K562 (cell line): Measurements from ENCODE around the gene MAPT. TPM values are rescaled to one million over a fixed set of nuclear protein-coding genes. Genes with fewer than 3 reads are reported as not detected.
A peak's percentile ranks its signal among the peaks of the same experiment; 100 is the strongest.

Experiments used
- ADNP ChIP-seq: fragments of 200-800 bp; sonication (Bioruptor generic); IDR thresholded peaks from 2 replicates; pipeline ENCODE4 v1.6.1; 2016; ENCODE audit warnings: missing genetic modification characterization, missing compliant biosample characterization
- BHLHE40 ChIP-seq: IDR thresholded peaks from 2 replicates; pipeline ENCODE4 v1.6.1; 2011; ENCODE audit warnings: low read length, improper control_type of control experiment
- BRF2 ChIP-seq: IDR thresholded peaks from 3 replicates; pipeline ENCODE4 v1.6.1; 2011; ENCODE audit warnings: borderline replicate concordance, mild to moderate bottlenecking; ENCODE audit not compliant: insufficient read length, insufficient read depth
- ESRRA ChIP-seq: fragments of 450-650 bp; IDR thresholded peaks from 2 replicates; pipeline ENCODE4 v1.6.1; 2014; ENCODE audit warnings: low read depth, mild to moderate bottlenecking, moderate library complexity, borderline replicate concordance
- FOXJ2 ChIP-seq: fragments of 200-800 bp; sonication (Bioruptor generic); IDR thresholded peaks from 2 replicates; pipeline ENCODE4 v1.6.1; 2016; ENCODE audit warnings: missing genetic modification characterization, missing compliant biosample characterization
- FOXO4 ChIP-seq: fragments of 450-650 bp; formaldehyde crosslinking; IDR thresholded peaks from 2 replicates; pipeline ENCODE4 v1.4.0; 2020; ENCODE audit warnings: mild to moderate bottlenecking, moderate library complexity
- GTF2E2 ChIP-seq: fragments of 200-800 bp; sonication (Bioruptor generic); IDR thresholded peaks from 2 replicates; pipeline ENCODE4 v1.6.1; 2016; ENCODE audit warnings: missing genetic modification characterization, missing compliant biosample characterization
- MBD2 ChIP-seq: sonication (generic); IDR thresholded peaks from 2 replicates; pipeline ENCODE4 v1.6.1; 2016; ENCODE audit warnings: low read depth, borderline replicate concordance
- NONO ChIP-seq, 2 experiments: fragments of 200-400 bp in 1 of 2; fragments of 450-650 bp in 1 of 2; formaldehyde crosslinking in 1 of 2; IDR thresholded peaks; 2 replicates each; pipeline ENCODE4 v1.6.1; 2017; ENCODE audit warnings: low read depth in 2 of 2, mild to moderate bottlenecking in 2 of 2, moderate library complexity in 2 of 2, low read length in 1 of 2
- NUFIP1 ChIP-seq: fragments of 450-650 bp; IDR thresholded peaks from 2 replicates; pipeline ENCODE4 v1.6.1; 2018; ENCODE audit not compliant: partially characterized antibody
- PPARD ChIP-seq: fragments of 250-450 bp; sonication (Bioruptor Pico); IDR thresholded peaks from 2 replicates; pipeline ENCODE4 v1.8.0; 2022; ENCODE audit warnings: inconsistent platforms, mild to moderate bottlenecking, moderate library complexity
- RUNX1 ChIP-seq: sonication (generic); IDR thresholded peaks from 2 replicates; pipeline ENCODE4 v1.6.1; 2016; ENCODE audit warnings: antibody characterized with exemption, low read depth
- SNRNP70 ChIP-seq: fragments of 200-400 bp; formaldehyde crosslinking; optimal IDR thresholded peaks from 2 replicates; pipeline ENCODE3; 2017; ENCODE audit warnings: low read depth, low read length
- TAF1 ChIP-seq: IDR thresholded peaks from 2 replicates; pipeline ENCODE4 v1.6.1; 2011; ENCODE audit warnings: mild to moderate bottlenecking, low read length, moderate library complexity; ENCODE audit not compliant: insufficient read depth, control insufficient read depth, severe bottlenecking; ENCODE audit errors: extremely low read depth
- TAF7 ChIP-seq: fragments of 450-650 bp; IDR thresholded peaks from 2 replicates; pipeline ENCODE4 v1.6.1; 2016; ENCODE audit warnings: missing genetic modification characterization, missing compliant biosample characterization
- TBP ChIP-seq: optimal IDR thresholded peaks from 2 replicates; pipeline ENCODE3; 2011; ENCODE audit warnings: low read depth, low read length, improper control_type of control experiment
- ZC3H4 ChIP-seq: sonication (generic); formaldehyde crosslinking; IDR thresholded peaks from 2 replicates; pipeline ENCODE4 v1.9.0; 2021; ENCODE audit warnings: missing genetic modification reagents, borderline replicate concordance
- ZFP30 ChIP-seq: fragments of 250-450 bp; sonication (Bioruptor Pico); IDR thresholded peaks from 2 replicates; pipeline ENCODE4 v1.8.0; 2022; ENCODE audit warnings: moderate library complexity, mild to moderate bottlenecking, inconsistent platforms, borderline replicate concordance
- ZFP36 ChIP-seq: fragments of 150-350 bp; IDR thresholded peaks from 2 replicates; pipeline ENCODE4 v1.6.1; 2018; ENCODE audit warnings: low read length, low read depth; ENCODE audit not compliant: partially characterized antibody
- ZNF124 ChIP-seq: sonication (generic); formaldehyde crosslinking; IDR thresholded peaks from 2 replicates; pipeline ENCODE4 v1.8.1; 2022; ENCODE audit warnings: missing genetic modification reagents
- ZNF232 ChIP-seq: sonication (generic); formaldehyde crosslinking; IDR thresholded peaks from 2 replicates; pipeline ENCODE4 v1.8.0; 2022; ENCODE audit warnings: mild to moderate bottlenecking, missing genetic modification reagents
- ZNF324 ChIP-seq: fragments of 250-450 bp; sonication (Bioruptor Pico); IDR thresholded peaks from 2 replicates; pipeline ENCODE4 v1.4.0; 2020; ENCODE audit warnings: mild to moderate bottlenecking
- ZNF398 ChIP-seq: fragments of 250-450 bp; sonication (Bioruptor Pico); IDR thresholded peaks from 2 replicates; pipeline ENCODE4 v1.8.0; 2021; ENCODE audit warnings: moderate library complexity, mild to moderate bottlenecking, inconsistent platforms
- polyA plus RNA-seq, 8 experiments: library from polyadenylated mRNA; depleted of rRNA in 4 of 8; stranded (reverse) in 5 of 8; unstranded in 3 of 8; fragments of >200 nt; fragmentation: Nextera tagmentation in 2 of 8; fragmentation: Illumina TruSeq in 1 of 8; extraction: Ambion mirVana in 2 of 8; extraction: Trizol in 1 of 8; gene quantifications; 2 replicates each; pipeline versions ENCODE4 v1.2.1 to v1.2.3, GENCODE V29; 2011 to 2014; ENCODE audit warnings: inconsistent platforms in 1 of 8, missing spikeins in 1 of 8
- total RNA-seq, 7 experiments: library from RNA; depleted of rRNA in 6 of 7; stranded (reverse); fragments of >200 nt in 6 of 7; fragmentation: Illumina TruSeq in 2 of 7; extraction: Trizol in 2 of 7; gene quantifications; 2 replicates each; pipeline versions ENCODE4 v1.2.1 to v1.2.3, GENCODE V29; 2011 to 2021; ENCODE audit warnings: low replicate concordance in 1 of 7

The MAPT gene
- total and polyA plus RNA-seq, 9 of the 15 experiments (the other 6 are each of a cell fraction or from before 2014, with no cell fraction given): 0.04 to 1.1 (median 0.36) TPM

- TF ChIP-seq ZC3H4 (CRISPR knock-in tag): no peak
- TF ChIP-seq FOXJ2 (tag): no peak
- TF ChIP-seq BRF2: no peak
- TF ChIP-seq FOXO4 (CRISPR knock-in tag): peak; percentile 89
- no peak; the same call in 1 of the 2 replicates for TF ChIP-seq ESRRA
- TF ChIP-seq ZNF124: no peak
- TF ChIP-seq NUFIP1: no peak
- TF ChIP-seq ZNF232 (CRISPR knock-in tag): no peak
- TF ChIP-seq NONO (IDR thresholded peaks at IDR 0.05; ENCODE audit: low read depth in 2 of 2, low read length in 1 of 2): 0 out of 4 replicates have a peak, but pooled peaks of 1 of the 2 experiments have one; percentile 9
- TF ChIP-seq MBD2: peak; percentile 66; the same call in 1 of the 2 replicates
- no peak for TF ChIP-seq ZFP30
- TF ChIP-seq GTF2E2 (tag): no peak
- no peak for TF ChIP-seq ADNP
- 0 out of 2 replicates have a peak, but pooled peaks have one; percentile 7 for TF ChIP-seq TAF7 (tag)
- no peak for TF ChIP-seq ZFP36
- TF ChIP-seq PPARD (CRISPR knock-in tag): no peak
- peak; percentile 20; the same call in 1 of the 2 replicates for TF ChIP-seq ZNF324
- no peak for TF ChIP-seq TBP
- no peak for TF ChIP-seq SNRNP70
- no peak for TF ChIP-seq TAF1
- TF ChIP-seq ZNF398: no peak
- TF ChIP-seq RUNX1: 0 out of 2 replicates have a peak, but pooled peaks have one; percentile 63
- TF ChIP-seq BHLHE40: 0 out of 2 replicates have a peak, but pooled peaks have one; percentile 52
Measured at GRCh38 chr17:45976755-45977505, 82.6 kb downstream of the MAPT start (continued).
